HG03280 (cell line): Measurements from ENCODE around the gene PCYT1A.
"Not testable (repeated sequence)": the region's sequence is repeated elsewhere in the genome, so short reads cannot be mapped to it uniquely, and the experiment has no call there.

ENCODE experiments used
- ATAC-seq: cut with Tn5 transposase; IDR thresholded peaks from one replicate; pipeline ENCODE4 v1.9.1; 2021; ENCODE audit warnings: mild to moderate bottlenecking, moderate library complexity; ENCODE audit not compliant: unreplicated experiment

PCYT1A gene

GRCh38 chr3:196287440-196288140 lies at the start of gene PCYT1A:
PCYT1A (minus strand) TSS chr3:196287726; CDS start chr3:196270531, 17,195 bp downstream.
- peak; percentile 75 for ATAC-seq

GRCh38 chr3:196336319-196337145 lies 49.0 kb upstream of the PCYT1A start:
- no peak for ATAC-seq

GRCh38 chr3:196335503-196335948 lies 48.0 kb upstream of the PCYT1A start:
- no peak for ATAC-seq

GRCh38 chr3:196334982-196335381 lies 47.5 kb upstream of the PCYT1A start:
- no peak for ATAC-seq

GRCh38 chr3:196332168-196332567 lies 44.6 kb upstream of the PCYT1A start:
- no peak for ATAC-seq

GRCh38 chr3:196327405-196327804 lies 39.9 kb upstream of the PCYT1A start:
- ATAC-seq: no peak

- ATAC-seq: no peak
Observed at GRCh38 chr3:196326936-196327335, 39.4 kb upstream of the PCYT1A start.

- ATAC-seq: no peak
Observed at GRCh38 chr3:196323691-196324090, 36.2 kb upstream of the PCYT1A start.

GRCh38 chr3:196323016-196323415 lies 35.5 kb upstream of the PCYT1A start:
- ATAC-seq: no peak

- no peak for ATAC-seq
Observed at GRCh38 chr3:196321162-196321561, 33.6 kb upstream of the PCYT1A start.

- no peak for ATAC-seq
Observed at GRCh38 chr3:196320137-196320536, 32.6 kb upstream of the PCYT1A start.

GRCh38 chr3:196317687-196318467 lies 30.4 kb upstream of the PCYT1A start, which contains the start of gene DYNLT2B:
DYNLT2B (minus strand) TSS chr3:196318240; CDS start chr3:196318152, 88 bp downstream.
- ATAC-seq: peak; percentile 90

GRCh38 chr3:196316799-196317686 lies 29.5 kb upstream of the PCYT1A start:
- not testable (repeated sequence) for ATAC-seq

- ATAC-seq: no peak
Observed at GRCh38 chr3:196315821-196316220, 28.3 kb upstream of the PCYT1A start.

- no peak for ATAC-seq
Observed at GRCh38 chr3:196314597-196314996, 27.1 kb upstream of the PCYT1A start.

- not testable (repeated sequence) for ATAC-seq
Observed at GRCh38 chr3:196314086-196314485, 26.6 kb upstream of the PCYT1A start.

- not testable (repeated sequence) for ATAC-seq
Observed at GRCh38 chr3:196302960-196303359, 15.4 kb upstream of the PCYT1A start.

- not testable (repeated sequence) for ATAC-seq
Observed at GRCh38 chr3:196302551-196302950, 15.0 kb upstream of the PCYT1A start.

GRCh38 chr3:196298521-196298920 lies 11.0 kb upstream of the PCYT1A start:
- ATAC-seq: no peak

GRCh38 chr3:196292286-196292923 lies 4.9 kb upstream of the PCYT1A start:
- ATAC-seq: peak; percentile 40
